Measurements from ENCODE around the gene MSANTD1. TPM values are rescaled to one million over a fixed set of nuclear protein-coding genes. Genes with fewer than 3 reads are reported as not detected.

Gene MSANTD1
- total and polyA plus RNA-seq, 2 of the 8 experiments (the other 6 are each of a cell fraction or from before 2014, with no cell fraction given): 0.23 to 0.45 TPM

GRCh38 chr4:3296651-3297050 lies 47.7 kb downstream of the MSANTD1 start:
- ChIA-PET POLR2A (ENCODE audit: partially characterized antibody) (no interaction called here), CTCF (ENCODE audit: partially characterized antibody) (interaction anchor here (0.9 to 1.9 kb wide), 2 partner anchors 21 to 22 kb away, joined by 3 to 9 read pairs; no protein-coding TSS in a partner anchor)
- no peak for TF ChIP-seq MAX (IDR thresholded peaks at IDR 0.05)
- TF ChIP-seq KDM1A (IDR thresholded peaks at IDR 0.05; ENCODE audit: borderline replicate concordance, low read length): no peak
- TF ChIP-seq ZNF274 (IDR thresholded peaks at IDR 0.05; ENCODE audit: borderline replicate concordance, extremely low read depth, low read length): no peak
- no peak for TF ChIP-seq RFX5 (IDR thresholded peaks at IDR 0.05; ENCODE audit: borderline replicate concordance, low read depth, low read length)
- TF ChIP-seq CBX8 (IDR thresholded peaks at IDR 0.05; ENCODE audit: borderline replicate concordance, low read depth, low read length): no peak
- no peak for TF ChIP-seq RXRA (IDR thresholded peaks at IDR 0.05; ENCODE audit: insufficient read depth, low read depth, low read length)
- no peak for TF ChIP-seq JUND (IDR thresholded peaks at IDR 0.05; ENCODE audit: low read length)
- no peak for TF ChIP-seq RNF2 (IDR thresholded peaks at IDR 0.05; ENCODE audit: borderline replicate concordance, low read depth, low read length, missing control alignments, poor library complexity, severe bottlenecking)
- Histone ChIP-seq H3K79me2 (ENCODE audit: control insufficient read depth in 1 of 2, insufficient read depth in 2 of 2, low read length in 2 of 2) (no peaks in the 10 kb centered on the region; a peak in 2 of 4 replicates), H4K20me1 (replicated peaks in 1 of 2; ENCODE audit: control insufficient read depth in 1 of 2, insufficient read depth in 2 of 2, low read length in 2 of 2) (peaks cover 4 to 16% of the 10 kb centered on the region in 2 experiments), H3K9ac (replicated peaks in 1 of 4; ENCODE audit: extremely low read depth in 1 of 4, low read depth in 3 of 4, low read length in 3 of 4) (no peak overlapping the region), H3K36me3 (ENCODE audit: control insufficient read depth in 2 of 4, insufficient read depth in 4 of 4, low read length in 3 of 4) (no peaks in the 10 kb centered on the region), H2AFZ (ENCODE audit: low read length) (no peak overlapping the region), H3K56ac (replicated peaks; ENCODE audit: insufficient read length, low read depth, low read length) (no peak overlapping the region), H3K9me3 (ENCODE audit: insufficient read depth in 2 of 2, low read depth in 1 of 2, low read length in 1 of 2) (no peaks in the 10 kb centered on the region), H3K18ac (ENCODE audit: extremely low read depth, low read length) (no peak overlapping the region), H2BK5ac (ENCODE audit: low read depth, low read length) (no peak overlapping the region), H3K79me1 (ENCODE audit: low read depth, low read length) (peaks cover 2% of the 10 kb centered on the region), H3K4me1 (replicated peaks in 1 of 4; ENCODE audit: control insufficient read depth in 3 of 4, insufficient read depth in 4 of 4, low read length in 3 of 4) (peaks cover 0 to 15% (median 8%) of the 10 kb centered on the region in 4 experiments; a peak in 5 of 7 replicates), H3K4me3 (ENCODE audit: extremely low read depth in 1 of 4, insufficient read depth in 2 of 4, low read depth in 3 of 4, low read length in 4 of 4) (no peak overlapping the region), H3K27me3 (replicated peaks in 1 of 4; ENCODE audit: control insufficient read depth in 3 of 4, extremely low read depth in 1 of 4, insufficient read depth in 3 of 4, low read length in 3 of 4) (peaks cover 0 to 5% (median 0%) of the 10 kb centered on the region in 4 experiments; a peak in 3 of 7 replicates), H3K23me2 (ENCODE audit: low read depth, low read length) (peaks cover 13% of the 10 kb centered on the region; the same call in 1 of the 2 replicates), H4K91ac (replicated peaks; ENCODE audit: insufficient read length, low read length) (no peak overlapping the region), H2BK20ac (ENCODE audit: low read length) (no peak overlapping the region), H2AK5ac (ENCODE audit: low read depth, low read length) (no peak overlapping the region), H3K4me2 (ENCODE audit: insufficient read depth in 1 of 2, low read depth in 2 of 2, low read length in 2 of 2) (no peak overlapping the region), H3K27ac (ENCODE audit: low read depth, low read length) (no peak overlapping the region), H2BK120ac (replicated peaks; ENCODE audit: low read depth, low read length) (no peak overlapping the region), H3K23ac (ENCODE audit: insufficient read length) (no peak overlapping the region), H4K8ac (ENCODE audit: extremely low read depth, insufficient read depth, low read length) (no peak overlapping the region), H3K4ac (replicated peaks; ENCODE audit: insufficient read length, low read depth, low read length) (no peak overlapping the region), H3K14ac (ENCODE audit: insufficient read length) (no peak overlapping the region), H2BK12ac (ENCODE audit: low read depth, low read length) (no peak overlapping the region), H4K5ac (ENCODE audit: insufficient read length, low read depth, low read length) (no peak overlapping the region), H2BK15ac (ENCODE audit: low read length) (no peak overlapping the region)
- 89% methylated on average over 8 of the region's 8 CpGs; no CpG with 5 or more reads in 1 of the 2 experiments for WGBS, 2 experiments (ENCODE audit: extremely low coverage in 1 of 2, insufficient coverage in 1 of 2, insufficient read length in 1 of 2, insufficient replicate concordance in 2 of 2, low coverage in 1 of 2, low lambda C conversion rate in 2 of 2, missing lambda C conversion rate in 1 of 2)
- DNase-seq (ENCODE audit: low read depth in 1 of 2, low spot score in 2 of 2): no peak
- FAIRE-seq: no peak

Measured in H1 (cell line).